SK-N-DZ (cell line): ENCODE data around the gene KIF9.
"Not testable (repeated sequence)": the region's sequence is repeated elsewhere in the genome, so short reads cannot be mapped to it uniquely, and the experiment has no call there.

Experiments
- DNase-seq: peaks from one replicate; pipeline ENCODE4 v3.0.0-alpha.2; 2015; ENCODE audit warnings: low spot score
- small RNA-seq, 2 experiments: library from RNA; depleted of rRNA; stranded (forward); fragments of <200 nt; gene quantifications; one replicate each; pipeline ENCODE3, GENCODE V24; 2014

The KIF9 gene

DNA sequence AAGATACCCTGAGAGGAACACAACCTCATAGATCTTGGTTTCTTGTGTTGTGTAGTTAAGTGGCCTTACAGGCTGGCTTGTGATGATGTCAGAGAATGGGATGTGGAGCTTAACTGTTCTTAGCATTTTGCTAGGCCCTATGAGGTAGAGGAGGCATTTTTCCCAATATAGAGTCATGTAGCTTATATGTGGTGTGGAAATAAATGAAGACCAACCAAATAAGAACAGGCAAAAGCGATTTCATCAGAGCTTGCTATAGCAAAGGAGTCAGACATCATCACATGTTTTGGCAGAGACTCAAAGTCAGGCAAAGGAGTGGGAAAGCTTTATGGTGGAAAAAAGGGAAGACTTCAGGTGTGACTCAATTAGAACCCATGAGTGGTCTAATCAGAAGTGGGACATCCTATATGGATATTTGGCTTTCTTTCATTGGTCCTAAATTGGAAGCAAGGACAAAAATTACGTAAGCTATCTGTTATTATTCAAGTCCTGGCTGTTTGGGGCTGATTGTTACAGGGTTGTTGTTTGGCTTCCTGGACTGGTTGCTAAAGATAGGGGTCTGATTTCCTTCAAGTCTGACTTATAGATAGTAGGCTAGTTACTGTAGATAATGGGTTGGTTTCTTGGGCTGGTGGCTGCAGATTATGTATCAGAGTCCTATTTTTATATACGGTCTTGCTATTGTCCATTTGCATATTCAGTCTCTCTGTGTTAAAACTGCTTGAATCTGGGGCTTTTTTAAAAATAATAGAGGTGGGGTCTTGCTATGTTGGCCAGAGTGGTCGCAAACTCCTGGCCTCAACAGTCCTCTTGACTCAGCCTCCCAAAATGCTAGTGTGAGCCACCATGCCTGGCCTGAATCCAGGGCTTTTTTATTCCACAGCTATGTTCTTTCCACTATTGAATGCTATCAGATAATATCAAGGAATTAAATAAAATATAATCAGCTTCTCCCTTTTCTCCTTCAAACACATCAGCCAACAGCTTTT lies 88.4 kb downstream of the KIF9 start:
- DNase-seq = no peak

DNA sequence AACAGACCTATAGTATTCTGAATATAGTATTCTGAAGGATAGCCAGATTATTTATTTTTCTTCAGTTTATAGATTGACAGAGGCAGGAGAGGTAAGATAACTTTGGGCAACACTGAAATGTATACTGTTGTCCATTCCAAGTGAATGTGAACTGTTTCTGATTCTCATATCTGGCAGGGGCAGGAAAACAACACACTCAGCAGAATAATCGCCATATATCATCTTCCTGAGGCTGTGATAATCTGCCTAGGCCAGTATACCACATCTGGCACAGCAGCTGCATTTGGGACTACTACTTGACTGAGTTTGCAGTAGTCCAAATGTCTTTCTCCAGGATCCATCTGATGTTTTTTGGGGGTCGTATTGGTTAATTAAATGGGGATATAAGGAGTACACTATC lies 96.3 kb downstream of the KIF9 start:
- DNase-seq = no peak

DNA sequence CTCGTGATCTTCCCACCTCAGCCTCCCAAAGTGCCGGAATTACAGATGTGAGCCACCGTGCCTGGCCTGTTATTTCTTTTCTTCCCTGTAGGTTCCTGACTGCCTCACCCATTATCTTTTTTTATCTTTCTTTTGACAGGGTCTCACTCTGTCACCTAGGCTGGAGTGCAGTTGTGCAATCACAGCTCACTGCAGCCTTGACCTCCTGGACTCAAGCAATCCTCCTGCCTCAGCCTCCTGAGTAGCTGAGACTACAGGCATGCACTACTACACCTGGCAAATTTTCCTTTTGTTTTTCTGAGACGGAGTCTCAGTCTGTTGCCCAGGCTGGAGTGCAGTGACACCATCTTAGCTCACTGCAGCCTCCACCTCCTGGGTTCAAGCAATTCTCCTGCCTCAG lies 100.9 kb downstream of the KIF9 start:
- DNase-seq = not testable (repeated sequence)

DNA sequence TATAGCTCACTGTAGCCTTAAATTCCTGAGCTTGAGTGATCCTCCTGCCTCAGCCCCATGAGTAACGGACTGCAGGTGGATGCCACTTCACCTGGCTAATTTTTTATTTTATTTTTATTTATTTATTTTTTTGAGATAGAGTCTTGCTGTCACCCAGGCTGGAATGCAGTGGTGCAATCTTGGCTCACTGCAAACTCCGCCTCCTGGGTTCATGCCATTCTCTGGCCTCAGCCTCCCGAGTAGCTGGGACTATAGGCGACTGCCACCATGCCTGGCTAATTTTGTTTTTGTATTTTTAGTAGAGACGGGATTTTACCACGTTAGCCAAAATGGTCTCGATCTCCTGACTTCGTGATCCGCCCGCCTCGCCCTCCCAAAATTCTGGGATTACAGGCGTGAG lies 102.6 kb downstream of the KIF9 start:
- not testable (repeated sequence) for DNase-seq

Small RNA genes lying within 50 kb of the gene (small RNA-seq; reads per million reads assigned to genes)
- gene SNORD13P3 = 2.4 to 18.6 reads per million in 2 experiments
